Measurements from ENCODE around the gene MAP6.

The MAP6 gene

DNA sequence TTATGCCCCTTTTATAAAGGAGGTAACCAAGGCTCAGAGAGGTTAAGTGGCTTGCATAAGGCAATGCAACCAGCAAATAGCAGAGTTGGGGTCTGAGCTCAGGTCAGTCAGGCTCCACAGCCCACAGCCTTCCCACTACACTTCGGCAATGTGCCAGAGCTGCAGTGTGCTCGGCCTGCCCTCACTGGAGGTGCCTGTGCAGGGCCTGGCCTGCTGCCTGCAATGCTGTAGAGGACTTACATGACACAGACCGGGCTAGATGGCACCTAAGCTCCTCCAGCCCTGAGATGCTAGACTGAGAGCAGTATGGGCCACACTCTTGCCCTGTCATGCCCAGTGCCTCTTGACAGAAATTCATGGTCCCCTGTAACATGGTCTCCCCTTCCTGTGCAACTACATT, 57.0 kb downstream of the MAP6 start:
- Histone ChIP-seq H3K27ac (no peak overlapping the region), H3K4me3 (ENCODE audit: low read depth, low read length) (no peak overlapping the region), H3K36me3 (replicated peaks) (no peaks in the 10 kb centered on the region), H3K27me3 (replicated peaks) (no peaks in the 10 kb centered on the region)
- TF ChIP-seq, protein P1, sequence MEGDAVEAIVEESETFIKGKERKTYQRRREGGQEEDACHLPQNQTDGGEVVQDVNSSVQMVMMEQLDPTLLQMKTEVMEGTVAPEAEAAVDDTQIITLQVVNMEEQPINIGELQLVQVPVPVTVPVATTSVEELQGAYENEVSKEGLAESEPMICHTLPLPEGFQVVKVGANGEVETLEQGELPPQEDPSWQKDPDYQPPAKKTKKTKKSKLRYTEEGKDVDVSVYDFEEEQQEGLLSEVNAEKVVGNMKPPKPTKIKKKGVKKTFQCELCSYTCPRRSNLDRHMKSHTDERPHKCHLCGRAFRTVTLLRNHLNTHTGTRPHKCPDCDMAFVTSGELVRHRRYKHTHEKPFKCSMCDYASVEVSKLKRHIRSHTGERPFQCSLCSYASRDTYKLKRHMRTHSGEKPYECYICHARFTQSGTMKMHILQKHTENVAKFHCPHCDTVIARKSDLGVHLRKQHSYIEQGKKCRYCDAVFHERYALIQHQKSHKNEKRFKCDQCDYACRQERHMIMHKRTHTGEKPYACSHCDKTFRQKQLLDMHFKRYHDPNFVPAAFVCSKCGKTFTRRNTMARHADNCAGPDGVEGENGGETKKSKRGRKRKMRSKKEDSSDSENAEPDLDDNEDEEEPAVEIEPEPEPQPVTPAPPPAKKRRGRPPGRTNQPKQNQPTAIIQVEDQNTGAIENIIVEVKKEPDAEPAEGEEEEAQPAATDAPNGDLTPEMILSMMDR (IDR thresholded peaks at IDR 0.05; ENCODE audit: low read depth, low read length, missing control alignments) = no peak
- in situ Hi-C loops (cut with HindIII; ENCODE audit: low pct_ligation_motif_present, low sequenced_read_pairs) = no loop called here
- DNase-seq = no peak

DNA sequence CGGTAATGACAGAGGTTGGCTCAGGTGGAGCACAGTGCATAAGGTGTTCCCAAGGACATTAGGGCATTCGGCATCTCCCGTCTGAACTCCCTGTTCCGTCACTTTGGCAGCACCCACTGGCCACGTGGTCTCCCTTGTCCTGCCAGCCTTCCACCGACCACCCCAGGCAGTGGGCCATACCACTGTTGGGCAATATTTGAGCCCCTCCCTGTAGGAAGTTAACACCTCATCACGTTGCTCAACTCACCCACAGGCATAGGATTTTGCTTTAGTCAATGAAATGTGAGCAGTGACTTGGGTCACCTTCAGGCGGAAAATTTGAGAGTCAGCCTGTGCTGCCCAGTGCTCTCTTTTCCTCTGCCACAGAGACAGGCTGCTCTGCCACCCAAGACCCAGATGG, 62.7 kb downstream of the MAP6 start:
- Histone ChIP-seq H3K27me3 (replicated peaks) (no peaks in the 10 kb centered on the region), H3K36me3 (replicated peaks) (no peaks in the 10 kb centered on the region), H3K4me3 (ENCODE audit: low read depth, low read length) (no peak overlapping the region), H3K27ac (no peak overlapping the region)
- TF ChIP-seq, protein P1 (IDR thresholded peaks at IDR 0.05; ENCODE audit: low read depth, low read length, missing control alignments) = no peak
- no peak for DNase-seq
- in situ Hi-C loops (cut with HindIII; ENCODE audit: low pct_ligation_motif_present, low sequenced_read_pairs) = no loop called here

DNA sequence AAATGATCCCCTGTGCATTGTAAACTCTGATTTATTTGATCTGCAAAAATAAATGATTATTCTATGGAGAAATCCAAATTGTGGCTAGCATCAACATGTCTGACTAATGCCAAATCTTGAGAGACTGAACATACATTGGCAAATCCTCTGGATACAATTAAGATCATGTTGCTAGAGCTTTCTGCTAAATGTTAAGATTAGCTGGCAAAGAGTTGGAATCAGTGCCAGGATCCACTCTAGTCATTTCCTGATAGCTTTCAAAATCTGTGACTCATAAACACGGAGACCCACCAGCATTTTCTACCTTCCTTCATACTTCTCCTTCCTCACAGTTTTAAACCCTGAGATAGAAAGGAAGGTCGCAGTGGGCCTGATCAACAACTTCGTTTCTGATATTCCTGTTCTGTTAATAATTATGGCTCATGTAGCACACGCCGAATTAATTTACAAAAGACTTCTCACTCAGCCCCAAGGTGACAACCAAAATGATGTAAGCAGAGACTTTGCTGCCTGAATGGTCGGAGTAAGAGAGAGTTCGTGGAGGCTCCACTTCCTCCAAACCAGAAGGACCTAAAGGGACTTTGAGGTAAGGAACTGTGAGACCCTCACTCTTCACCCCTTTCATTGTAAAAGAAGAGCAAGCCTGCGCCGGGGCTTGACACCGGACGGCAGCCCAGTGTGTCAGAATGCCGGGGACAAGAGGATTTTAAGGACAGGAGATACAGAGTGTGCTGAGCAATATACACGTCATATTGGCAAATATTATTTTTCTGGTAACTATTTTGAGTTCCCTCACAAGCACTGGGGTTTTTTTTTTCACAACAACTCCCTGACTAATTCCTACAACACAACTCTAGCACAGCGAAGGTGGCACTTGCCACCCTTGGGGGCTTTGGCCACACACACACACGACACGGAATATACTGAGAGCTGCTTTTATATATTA, 64.8 kb downstream of the MAP6 start:
- DNase-seq = peak; percentile 77
- peak overlapping the region; percentile 7 for H3K4me3 ChIP-seq (ENCODE audit: low read depth, low read length)
- H3K27ac ChIP-seq = peak overlapping the region; percentile 86
- no peaks in the 10 kb centered on the region for H3K36me3 ChIP-seq (replicated peaks)
- TF ChIP-seq, protein P1 (IDR thresholded peaks at IDR 0.05; ENCODE audit: low read depth, low read length, missing control alignments) = no peak
- H3K27me3 ChIP-seq (replicated peaks) = no peaks in the 10 kb centered on the region
- in situ Hi-C loops (cut with HindIII; ENCODE audit: low pct_ligation_motif_present, low sequenced_read_pairs) = no loop called here

DNA sequence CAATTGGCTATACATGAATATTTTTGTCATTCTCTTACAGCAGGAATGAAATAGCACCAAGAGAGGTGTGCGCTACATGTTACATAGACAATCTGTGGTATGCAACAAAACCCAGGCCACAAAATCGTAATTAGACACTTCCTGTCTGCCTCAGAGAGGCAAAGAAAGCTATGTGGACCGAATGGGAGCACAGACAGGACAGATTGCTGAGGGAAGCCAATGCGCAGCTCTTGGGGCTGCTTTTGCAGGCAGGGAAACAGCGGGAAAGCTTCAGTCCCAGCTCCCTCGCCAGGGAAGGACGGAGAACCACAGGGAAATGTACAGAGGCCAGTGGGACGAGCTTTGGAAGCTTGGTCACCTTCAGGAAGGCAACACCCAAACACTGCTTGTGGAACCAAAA, 65.9 kb downstream of the MAP6 start:
- no peak overlapping the region for H3K27ac ChIP-seq
- in situ Hi-C loops (cut with HindIII; ENCODE audit: low pct_ligation_motif_present, low sequenced_read_pairs) = no loop called here
- peak; percentile 45 for DNase-seq
- no peaks in the 10 kb centered on the region for H3K36me3 ChIP-seq (replicated peaks)
- no peak overlapping the region for H3K4me3 ChIP-seq (ENCODE audit: low read depth, low read length)
- TF ChIP-seq, protein P1 (IDR thresholded peaks at IDR 0.05; ENCODE audit: low read depth, low read length, missing control alignments) = no peak
- no peaks in the 10 kb centered on the region for H3K27me3 ChIP-seq (replicated peaks)

DNA sequence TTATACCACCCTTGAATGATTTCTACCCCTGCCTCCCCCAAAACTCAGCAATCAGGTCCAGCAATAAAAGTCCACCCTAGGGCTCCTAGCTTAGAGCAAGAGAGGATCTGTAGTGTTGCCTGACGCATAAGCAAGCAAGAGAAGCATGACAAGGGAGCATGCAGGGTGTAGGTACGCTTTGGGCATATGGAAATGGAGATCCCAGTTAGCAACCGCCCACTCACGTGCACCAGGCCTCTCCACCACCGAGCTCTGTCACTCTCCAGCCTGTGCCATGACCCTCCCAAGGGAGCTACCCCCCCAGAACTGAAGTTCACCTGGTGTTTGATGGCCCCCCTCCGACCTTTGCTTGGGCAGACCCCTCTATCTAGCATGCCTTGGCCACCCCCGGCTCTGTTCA, 67.3 kb downstream of the MAP6 start:
- H3K36me3 ChIP-seq (replicated peaks) = no peaks in the 10 kb centered on the region
- TF ChIP-seq, protein P1 (IDR thresholded peaks at IDR 0.05; ENCODE audit: low read depth, low read length, missing control alignments) = no peak
- H3K27ac ChIP-seq = no peak overlapping the region
- no peaks in the 10 kb centered on the region for H3K27me3 ChIP-seq (replicated peaks)
- DNase-seq = no peak
- no peak overlapping the region for H3K4me3 ChIP-seq (ENCODE audit: low read depth, low read length)
- in situ Hi-C loops (cut with HindIII; ENCODE audit: low pct_ligation_motif_present, low sequenced_read_pairs) = no loop called here
